Measurements from ENCODE around the gene PCDHGB3. TPM values are rescaled to one million over a fixed set of nuclear protein-coding genes. Genes with fewer than 3 reads are reported as not detected.

The PCDHGB3 gene
- total and polyA plus RNA-seq, 9 of the 15 experiments (the other 6 are each of a cell fraction or from before 2014, with no cell fraction given), result 0.05 to 0.19 (median 0.11) TPM; not detected in 2

GRCh38 chr5:141374627-141375026 lies 4.6 kb downstream of the PCDHGB3 start:
- DNase-seq (ENCODE audit: extremely low read depth in 1 of 4, low spot score in 3 of 4), result no peak
- TF ChIP-seq SNIP1 (IDR thresholded peaks at IDR 0.05; ENCODE audit: low read depth) (no peak), ZNF324 (CRISPR knock-in tag; IDR thresholded peaks at IDR 0.05) (no peak), PCBP2 (IDR thresholded peaks at IDR 0.05; ENCODE audit: low read depth, low read length, poor library complexity, severe bottlenecking) (no peak), SMAD2 (IDR thresholded peaks at IDR 0.05; ENCODE audit: low read depth, low read length) (no peak), HSF4 (CRISPR knock-in tag; IDR thresholded peaks at IDR 0.05; ENCODE audit: borderline replicate concordance) (no peak), TEAD1 (CRISPR knock-in tag; IDR thresholded peaks at IDR 0.05) (no peak), ZNF140 (CRISPR knock-in tag; IDR thresholded peaks at IDR 0.05) (no peak), POLR2G (IDR thresholded peaks at IDR 0.05; ENCODE audit: low read depth, low read length) (no peak), TGIF2 (CRISPR knock-in tag; IDR thresholded peaks at IDR 0.05) (no peak), TBL1XR1 (IDR thresholded peaks at IDR 0.05; ENCODE audit: low read length in 2 of 2) (no peak), PHB (CRISPR knock-in tag; IDR thresholded peaks at IDR 0.05) (no peak), ZNF146 (CRISPR knock-in tag; IDR thresholded peaks at IDR 0.05; ENCODE audit: unreplicated experiment) (no peak), NONO (IDR thresholded peaks at IDR 0.05; ENCODE audit: low read depth in 2 of 2, low read length in 1 of 2) (no peak), ZNF395 (CRISPR knock-in tag; IDR thresholded peaks at IDR 0.05) (no peak), ATF1 (CRISPR knock-in tag; IDR thresholded peaks at IDR 0.05) (no peak), ATF1 (tag; IDR thresholded peaks at IDR 0.05) (no peak), ELF4 (CRISPR knock-in tag; IDR thresholded peaks at IDR 0.05) (no peak), SMC3 (conservative IDR thresholded peaks at IDR 0.05; ENCODE audit: insufficient read depth, low read depth, low read length) (no peak), TFAP4 (CRISPR knock-in tag; IDR thresholded peaks at IDR 0.05; ENCODE audit: borderline replicate concordance) (no peak)
- intact Hi-C loops (cut with micrococcal nuclease) (loop anchor here (5.0 kb wide), 1 partner anchor 47 kb away; no protein-coding TSS in a partner anchor), in situ Hi-C loops (cut with MboI) (no loop called here)
- Histone ChIP-seq H3K79me2 (ENCODE audit: control insufficient read depth, insufficient read depth, low read length) (no peaks in the 10 kb centered on the region), H3K27ac (ENCODE audit: extremely low read depth, low read depth, low read length) (no peak overlapping the region), H3K27me3 (ENCODE audit: control insufficient read depth in 2 of 2, insufficient read depth in 2 of 2, low read length in 2 of 2) (peaks cover 4 to 38% of the 10 kb centered on the region in 2 experiments; a peak in 4 of 5 replicates), H4K20me1 (replicated peaks; ENCODE audit: control insufficient read depth, insufficient read depth, low read length) (no peaks in the 10 kb centered on the region), H3K4me3 (no peak overlapping the region), H3K9me3 (replicated peaks; ENCODE audit: control insufficient read depth, insufficient read depth, low read depth, low read length) (no peaks in the 10 kb centered on the region), H3K9ac (ENCODE audit: insufficient read depth in 1 of 2, low read depth in 2 of 2, low read length in 2 of 2) (no peak overlapping the region), H3K4me2 (ENCODE audit: insufficient read depth, low read length) (no peak overlapping the region), H3K4me1 (replicated peaks in 1 of 2; ENCODE audit: control insufficient read depth in 2 of 2, insufficient read depth in 2 of 2, low read length in 2 of 2) (peaks cover 0 to 7% of the 10 kb centered on the region in 2 experiments; a peak in 1 of 5 replicates), H2AFZ (ENCODE audit: low read depth, low read length) (no peak overlapping the region), H3K36me3 (ENCODE audit: control insufficient read depth, insufficient read depth, low read length) (no peaks in the 10 kb centered on the region), H3K9me1 (ENCODE audit: control insufficient read depth, insufficient read depth, low read length) (no peaks in the 10 kb centered on the region)
- no TSS peak for BruUV-seq (replicated peaks)
- ChIA-PET POLR2A (interaction anchor here (0.6 kb wide), 1 partner anchor 206 kb away, joined by 5 read pairs; no protein-coding TSS in a partner anchor), CTCF (ENCODE audit: low intra/inter-chr PET ratio) (interaction anchor here (1.3 kb wide), 1 partner anchor 140 kb away, joined by 3 read pairs; no protein-coding TSS in a partner anchor)
- 6% methylated on average over 14 of the region's 14 CpGs for WGBS (ENCODE audit: insufficient coverage, low coverage, missing lambda C conversion rate)
- no peak for FAIRE-seq
- no peak for ATAC-seq

Data from K562 (cell line).